PC-9 (cell line): Measurements from ENCODE around the gene NCKAP1.

Experiments
- EZH2 ChIP-seq: fragments of 200-600 bp; sonication (generic); IDR thresholded peaks from 2 replicates; pipeline ENCODE4 v1.8.0; 2017; ENCODE audit warnings: antibody characterized with exemption, low read depth
- TF ChIP-seq, protein P1 (sequence below): fragments of 200-600 bp; sonication (generic); conservative IDR thresholded peaks from 2 replicates; pipeline ENCODE4 v1.6.1; 2017; ENCODE audit warnings: mixed run types, antibody characterized with exemption, mild to moderate bottlenecking, moderate library complexity

DNA sequence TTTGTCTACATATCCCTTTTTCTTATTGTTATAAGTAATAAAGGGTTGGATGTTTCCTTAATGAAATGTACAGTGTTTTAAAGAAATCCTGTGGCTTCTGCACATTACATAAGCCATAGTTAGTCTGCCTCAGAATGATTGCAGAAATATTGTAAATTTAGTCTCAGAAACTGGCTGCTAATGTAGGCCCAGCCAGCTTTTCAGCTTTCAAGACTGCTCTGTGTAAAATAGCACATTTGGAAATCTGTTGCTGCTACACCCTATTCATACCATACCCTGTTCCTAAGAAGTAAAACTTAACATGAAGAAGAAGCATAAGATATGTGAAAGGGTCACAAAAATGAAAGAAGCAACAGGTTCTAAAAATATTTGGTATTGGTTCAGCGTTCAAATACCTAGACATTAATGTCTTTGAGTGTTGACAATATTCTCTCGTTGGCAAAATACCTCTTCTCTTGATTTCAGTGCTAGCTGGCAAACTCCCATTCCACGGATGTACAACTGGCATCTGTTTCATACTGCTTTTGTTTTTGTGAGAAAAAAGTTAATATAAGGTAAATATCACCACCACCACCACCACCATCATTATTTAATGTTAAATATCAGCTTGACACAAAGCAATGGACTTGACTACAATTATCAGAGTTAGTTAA, 19.2 kb upstream of the NCKAP1 start:
- TF ChIP-seq, protein P1, sequence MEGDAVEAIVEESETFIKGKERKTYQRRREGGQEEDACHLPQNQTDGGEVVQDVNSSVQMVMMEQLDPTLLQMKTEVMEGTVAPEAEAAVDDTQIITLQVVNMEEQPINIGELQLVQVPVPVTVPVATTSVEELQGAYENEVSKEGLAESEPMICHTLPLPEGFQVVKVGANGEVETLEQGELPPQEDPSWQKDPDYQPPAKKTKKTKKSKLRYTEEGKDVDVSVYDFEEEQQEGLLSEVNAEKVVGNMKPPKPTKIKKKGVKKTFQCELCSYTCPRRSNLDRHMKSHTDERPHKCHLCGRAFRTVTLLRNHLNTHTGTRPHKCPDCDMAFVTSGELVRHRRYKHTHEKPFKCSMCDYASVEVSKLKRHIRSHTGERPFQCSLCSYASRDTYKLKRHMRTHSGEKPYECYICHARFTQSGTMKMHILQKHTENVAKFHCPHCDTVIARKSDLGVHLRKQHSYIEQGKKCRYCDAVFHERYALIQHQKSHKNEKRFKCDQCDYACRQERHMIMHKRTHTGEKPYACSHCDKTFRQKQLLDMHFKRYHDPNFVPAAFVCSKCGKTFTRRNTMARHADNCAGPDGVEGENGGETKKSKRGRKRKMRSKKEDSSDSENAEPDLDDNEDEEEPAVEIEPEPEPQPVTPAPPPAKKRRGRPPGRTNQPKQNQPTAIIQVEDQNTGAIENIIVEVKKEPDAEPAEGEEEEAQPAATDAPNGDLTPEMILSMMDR = no peak
- no peak for TF ChIP-seq EZH2
